Naive thymus-derived CD4-positive, alpha-beta T cell (primary cell): ENCODE data around the gene RGL3. TPM values are rescaled to one million over a fixed set of nuclear protein-coding genes. Genes with fewer than 3 reads are reported as not detected.
"Not testable (repeated sequence)": the region's sequence is repeated elsewhere in the genome, so short reads cannot be mapped to it uniquely, and the experiment has no call there.

Source experiments
- ATAC-seq: fragments of 150-1000 bp; cut with Tn5 transposase; 2 replicates; pipeline ENCODE4 v1.10.0; 2021; ENCODE audit warnings: mild to moderate bottlenecking, moderate library complexity
- CTCF ChIA-PET: fragments of 350-600 bp; sonication (Branson Sonifier 250); formaldehyde crosslinking; loops from one replicate; lab custom pipeline; 2021; ENCODE audit warnings: antibody characterized with exemption; lab: Charles Lee
- POLR2A ChIA-PET: fragments of 350-600 bp; sonication (Branson Sonifier 250); formaldehyde crosslinking; loops from one replicate; lab custom pipeline; 2021; ENCODE audit warnings: antibody characterized with exemption, inconsistent platforms; lab: Charles Lee
- DNase-seq, 9 donors: peaks; one replicate each; pipeline versions ENCODE4 v3.0.0 to v3.0.0-alpha.2; 2020 to 2022; ENCODE audit warnings: mixed read lengths in 1 of 9
- H3K27ac ChIP-seq: one replicate; pipeline ENCODE4 v1.7.0; 2013; ENCODE audit warnings: mild to moderate bottlenecking, low read depth, low read length, moderate library complexity
- H3K27me3 ChIP-seq, 2 donors: one replicate each; pipeline ENCODE4 v1.7.0; 2013; ENCODE audit warnings: low read length in 2 of 2, mild to moderate bottlenecking in 2 of 2, moderate library complexity in 2 of 2; ENCODE audit not compliant: control insufficient read depth in 2 of 2, insufficient read depth in 2 of 2
- H3K36me3 ChIP-seq, 3 experiments: 1 replicate in 2 of 3; 2 replicates in 1 of 3; pipeline ENCODE4 v1.7.0; 2013; ENCODE audit warnings: low read length in 3 of 3, mild to moderate bottlenecking in 3 of 3, moderate library complexity in 1 of 3; ENCODE audit not compliant: insufficient read depth in 3 of 3, control insufficient read depth in 2 of 3
- H3K4me1 ChIP-seq, 2 donors: one replicate each; pipeline ENCODE4 v1.7.0; 2013; ENCODE audit warnings: low read length in 2 of 2, mild to moderate bottlenecking in 2 of 2, moderate library complexity in 1 of 2; ENCODE audit not compliant: control insufficient read depth in 2 of 2, insufficient read depth in 2 of 2
- H3K4me3 ChIP-seq: 2 replicates; pipeline ENCODE4 v1.7.0; 2013; ENCODE audit warnings: mild to moderate bottlenecking, low read length
- H3K9me3 ChIP-seq, 3 experiments: 1 replicate in 2 of 3; 2 replicates in 1 of 3; pipeline ENCODE4 v1.7.0; 2013; ENCODE audit warnings: low read length in 3 of 3; ENCODE audit not compliant: control insufficient read depth in 2 of 3
- H3K27ac Mint-ChIP-seq, 9 donors: one replicate each; pipeline ENCODE4 v1.8.0; 2020 to 2022; ENCODE audit warnings: mixed read lengths in 9 of 9, mild to moderate bottlenecking in 8 of 9, moderate library complexity in 5 of 9, inconsistent platforms in 2 of 9
- H3K27me3 Mint-ChIP-seq, 5 donors: one replicate each; pipeline ENCODE4 v1.8.0; 2021 to 2022; ENCODE audit warnings: mixed read lengths in 5 of 5, mild to moderate bottlenecking in 1 of 5
- H3K36me3 Mint-ChIP-seq, 5 donors: one replicate each; pipeline ENCODE4 v1.8.0; 2020 to 2022; ENCODE audit warnings: mixed read lengths in 5 of 5, mild to moderate bottlenecking in 3 of 5, inconsistent platforms in 1 of 5
- H3K4me1 Mint-ChIP-seq, 7 donors: one replicate each; pipeline ENCODE4 v1.8.0; 2020 to 2022; ENCODE audit warnings: mixed read lengths in 7 of 7, mild to moderate bottlenecking in 3 of 7, inconsistent platforms in 1 of 7
- H3K4me3 Mint-ChIP-seq, 10 donors: one replicate each; pipeline ENCODE4 v1.8.0; 2020 to 2022; ENCODE audit warnings: mild to moderate bottlenecking in 10 of 10, mixed read lengths in 10 of 10, moderate library complexity in 6 of 10, inconsistent platforms in 2 of 10
- H3K9me3 Mint-ChIP-seq, 11 donors: one replicate each; pipeline ENCODE4 v1.8.0; 2020 to 2022; ENCODE audit warnings: mixed read lengths in 11 of 11, mild to moderate bottlenecking in 4 of 11, inconsistent platforms in 1 of 11, moderate library complexity in 1 of 11
- intact Hi-C, 2 donors: fragments of 100-400 bp; cut with micrococcal nuclease; formaldehyde crosslinking; loops; one replicate each; pipeline ENCODE4 v1.15.1; 2023
- polyA plus RNA-seq, 2 donors: library from polyadenylated mRNA; unstranded; fragments of 300-500 nt; fragmentation: Illumina TruSeq; gene quantifications; one replicate each; pipeline ENCODE4 v1.2.3, GENCODE V29; 2021
- total RNA-seq, 6 experiments: library from RNA in 5 of 6; stranded (reverse) in 5 of 6; gene quantifications; 1 replicate in 5 of 6; 2 replicates in 1 of 6; pipeline ENCODE4 v1.2.3 and lab custom pipeline; 2021 to 2026

The RGL3 gene
- total and polyA plus RNA-seq, 7 experiments from 2014 or later: not detected

- intact Hi-C loops: no loop called here
- H3K36me3 Mint-ChIP-seq: no peaks in the 10 kb centered on the region
- H3K27me3 Mint-ChIP-seq: peaks cover 5 to 48% (median 18%) of the 10 kb centered on the region in 5 donors
- no peak overlapping the region for H3K4me3 Mint-ChIP-seq
- Histone ChIP-seq H3K9me3 (no peaks in the 10 kb centered on the region), H3K36me3 (no peaks in the 10 kb centered on the region), H3K27me3 (peaks cover 0 to 3% of the 10 kb centered on the region in 2 donors), H3K4me1 (no peaks in the 10 kb centered on the region), H3K4me3 (no peak overlapping the region), H3K27ac (no peak overlapping the region)
- peaks cover 0 to 2% (median 0%) of the 10 kb centered on the region in 11 donors for H3K9me3 Mint-ChIP-seq
- peak overlapping the region in 1 of 9 donors; percentile 3 for H3K27ac Mint-ChIP-seq
- ChIA-PET CTCF (no interaction called here), POLR2A (no interaction called here)
- no peak for ATAC-seq
- DNase-seq: no peak
- peaks cover 0 to 7% (median 4%) of the 10 kb centered on the region in 7 donors for H3K4me1 Mint-ChIP-seq
Observed at GRCh38 chr19:11414544-11414943, 4.6 kb downstream of the RGL3 start.

GRCh38 chr19:11410682-11411081, 8.4 kb downstream of the RGL3 start:
- ChIA-PET CTCF (no interaction called here), POLR2A (no interaction called here)
- Histone ChIP-seq H3K27me3 (no peaks in the 10 kb centered on the region), H3K4me1 (no peaks in the 10 kb centered on the region), H3K9me3 (no peaks in the 10 kb centered on the region), H3K4me3 (no peak overlapping the region), H3K27ac (no peak overlapping the region), H3K36me3 (no peaks in the 10 kb centered on the region)
- Mint-ChIP-seq H3K36me3 (no peaks in the 10 kb centered on the region), H3K4me1 (peaks cover 0 to 5% (median 0%) of the 10 kb centered on the region in 7 donors), H3K27ac (no peak overlapping the region), H3K27me3 (peaks cover 4 to 23% (median 11%) of the 10 kb centered on the region in 5 donors), H3K4me3 (no peak overlapping the region), H3K9me3 (peaks cover 0 to 2% (median 0%) of the 10 kb centered on the region in 11 donors)
- intact Hi-C loops: no loop called here
- DNase-seq (no peak), ATAC-seq (no peak)

- Histone ChIP-seq H3K4me1 (no peaks in the 10 kb centered on the region), H3K4me3 (no peak overlapping the region), H3K27me3 (no peaks in the 10 kb centered on the region), H3K27ac (no peak overlapping the region), H3K36me3 (no peaks in the 10 kb centered on the region), H3K9me3 (no peaks in the 10 kb centered on the region)
- ChIA-PET POLR2A (no interaction called here), CTCF (no interaction called here)
- DNase-seq (no peak), ATAC-seq (no peak)
- intact Hi-C loops: no loop called here
- H3K4me3 Mint-ChIP-seq: no peak overlapping the region
- H3K36me3 Mint-ChIP-seq: no peaks in the 10 kb centered on the region
- no peaks in the 10 kb centered on the region for H3K9me3 Mint-ChIP-seq
- H3K4me1 Mint-ChIP-seq: peaks cover 0 to 5% (median 0%) of the 10 kb centered on the region in 7 donors
- H3K27me3 Mint-ChIP-seq: peaks cover 4 to 23% (median 11%) of the 10 kb centered on the region in 5 donors
- no peak overlapping the region for H3K27ac Mint-ChIP-seq
Observed at GRCh38 chr19:11408591-11408990, 10.5 kb downstream of the RGL3 start.

GRCh38 chr19:11406703-11407236, 12.3 kb downstream of the RGL3 start:
- DNase-seq, H3K4me3 ChIP-seq, H3K4me1 ChIP-seq, H3K9me3 Mint-ChIP-seq, POLR2A ChIA-PET, H3K9me3 ChIP-seq, ATAC-seq, H3K4me3 Mint-ChIP-seq, H3K27ac Mint-ChIP-seq, H3K27me3 ChIP-seq, H3K4me1 Mint-ChIP-seq, H3K36me3 ChIP-seq, H3K27ac ChIP-seq, H3K36me3 Mint-ChIP-seq: not testable (repeated sequence)
- intact Hi-C loops: loop anchor here in 1 of 2 donors (1.0 kb wide), 1 partner anchor 25 kb away; no protein-coding TSS in a partner anchor
- CTCF ChIA-PET: interaction anchor here (0.7 to 2.5 kb wide), 2 partner anchors 26 to 36 kb away, joined by 10 to 13 read pairs; no protein-coding TSS in a partner anchor
- H3K27me3 Mint-ChIP-seq: peaks cover 4 to 23% (median 11%) of the 10 kb centered on the region in 5 donors

- Mint-ChIP-seq H3K36me3 (no peaks in the 10 kb centered on the region), H3K27me3 (peaks cover 4 to 20% (median 7%) of the 10 kb centered on the region in 5 donors), H3K4me3 (no peak overlapping the region), H3K4me1 (peaks cover 0 to 5% (median 0%) of the 10 kb centered on the region in 7 donors), H3K9me3 (no peaks in the 10 kb centered on the region), H3K27ac (no peak overlapping the region)
- DNase-seq (peak in 5 of 9 donors; percentile 29 to 46 (median 33)), ATAC-seq (peak; percentile 68)
- H3K4me1 ChIP-seq: no peaks in the 10 kb centered on the region
- POLR2A ChIA-PET: no interaction called here
- no peak overlapping the region for H3K27ac ChIP-seq
- CTCF ChIA-PET: interaction anchor here (2.5 kb wide), 1 partner anchor 25 kb away, joined by 13 read pairs; no protein-coding TSS in a partner anchor
- no peaks in the 10 kb centered on the region for H3K27me3 ChIP-seq
- H3K36me3 ChIP-seq: no peaks in the 10 kb centered on the region
- intact Hi-C loops: loop anchor here in 1 of 2 donors (1.0 kb wide), 1 partner anchor 25 kb away; no protein-coding TSS in a partner anchor
- H3K9me3 ChIP-seq: no peaks in the 10 kb centered on the region
- no peak overlapping the region for H3K4me3 ChIP-seq
Observed at GRCh38 chr19:11405846-11406643, 13.1 kb downstream of the RGL3 start.

- intact Hi-C loops: no loop called here
- Mint-ChIP-seq H3K27ac (no peak overlapping the region), H3K9me3 (no peaks in the 10 kb centered on the region), H3K4me1 (peaks cover 0 to 5% (median 0%) of the 10 kb centered on the region in 7 donors), H3K27me3 (peaks cover 0 to 19% (median 4%) of the 10 kb centered on the region in 5 donors), H3K4me3 (no peak overlapping the region), H3K36me3 (no peaks in the 10 kb centered on the region)
- DNase-seq: no peak
- ChIA-PET CTCF (no interaction called here), POLR2A (no interaction called here)
- no peak overlapping the region for H3K4me3 ChIP-seq
- no peaks in the 10 kb centered on the region for H3K36me3 ChIP-seq
- H3K9me3 ChIP-seq: no peaks in the 10 kb centered on the region
- H3K27ac ChIP-seq: no peak overlapping the region
- H3K4me1 ChIP-seq: no peaks in the 10 kb centered on the region
- H3K27me3 ChIP-seq: no peaks in the 10 kb centered on the region
- no peak for ATAC-seq
Observed at GRCh38 chr19:11404588-11405222, 14.4 kb downstream of the RGL3 start.
